ENCODE measurements around the gene MT1A.
A peak's percentile ranks its signal among the peaks of the same experiment; 100 is the strongest.

The MT1A gene

GRCh38 chr16:56681939-56682702 is 43.7 kb downstream of the MT1A start, which contains the start of gene MT1X:
Gene MT1X, plus strand, starts transcription at chr16:56682470. Its CDS starts 71 bp downstream, at chr16:56682541.
- peak; percentile 74 for DNase-seq

- no peak for DNase-seq
These were observed 44.4 kb downstream of the MT1A start for GRCh38 chr16:56682703-56683397.

DNA sequence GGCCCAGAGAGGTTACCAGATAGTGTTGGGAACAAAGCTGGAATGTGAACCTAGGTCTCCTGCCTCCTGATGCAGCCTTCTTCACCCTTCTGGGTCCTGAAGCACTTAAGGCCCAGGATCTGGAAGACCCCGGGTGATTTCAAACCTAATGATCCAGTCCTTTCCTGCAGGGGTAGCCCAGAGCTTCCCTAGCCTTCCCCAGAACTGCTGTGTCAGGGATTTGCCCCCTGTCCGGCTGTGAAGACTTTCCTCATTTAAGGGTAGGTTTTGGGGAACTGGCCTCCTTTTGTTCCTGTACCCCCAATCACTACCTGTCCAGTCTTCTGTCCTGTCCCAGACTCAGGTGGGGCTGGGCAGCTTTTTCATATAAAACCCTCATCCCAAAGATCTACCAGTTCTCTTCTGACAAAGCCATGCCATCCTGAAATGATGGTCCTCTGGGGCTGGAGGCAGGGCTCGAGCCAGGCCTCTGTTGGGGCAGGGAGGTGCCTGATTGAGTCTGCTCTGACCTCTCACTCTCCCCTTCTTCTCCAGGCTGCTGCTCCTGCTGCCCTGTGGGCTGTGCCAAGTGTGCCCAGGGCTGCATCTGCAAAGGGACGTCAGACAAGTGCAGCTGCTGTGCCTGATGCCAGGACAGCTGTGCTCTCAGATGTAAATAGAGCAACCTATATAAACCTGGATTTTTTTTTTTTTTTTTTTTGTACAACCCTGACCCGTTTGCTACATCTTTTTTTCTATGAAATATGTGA is 45.1 kb downstream of the MT1A start:
- no peak for DNase-seq

DNA sequence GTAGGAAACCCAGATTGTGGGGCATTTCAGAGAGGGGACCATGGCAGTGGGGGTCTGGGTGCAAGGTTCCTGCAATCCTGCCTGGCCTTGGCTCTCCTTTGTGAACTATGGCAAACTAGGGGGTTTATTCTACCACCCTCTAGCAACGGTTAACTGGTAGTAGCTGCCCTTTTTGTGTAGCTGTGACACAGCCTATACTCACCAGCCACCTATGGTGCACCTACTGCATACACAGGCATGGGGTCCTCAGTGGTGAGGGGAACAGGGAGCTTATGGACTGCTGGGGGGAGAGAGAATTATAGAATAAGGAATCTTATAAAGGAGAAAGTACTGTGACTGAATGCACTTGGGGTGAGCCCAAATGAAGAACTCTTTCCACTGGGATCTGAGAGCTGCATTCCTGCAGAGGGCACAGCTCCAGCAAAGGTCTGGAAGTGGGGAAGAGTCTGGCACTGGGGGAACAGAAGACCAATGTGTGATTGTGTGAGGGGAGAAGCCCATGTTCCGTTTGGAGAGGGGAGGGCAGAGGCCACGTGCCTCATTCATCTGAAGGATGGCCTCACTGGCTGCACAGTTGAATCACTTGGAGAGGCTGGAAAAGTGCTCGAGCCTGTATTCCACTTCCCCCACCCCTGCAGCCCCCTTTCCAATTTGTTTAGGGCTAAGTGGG is 45.9 kb downstream of the MT1A start:
- DNase-seq = no peak

GRCh38 chr16:56684926-56685590 is 46.6 kb downstream of the MT1A start:
- DNase-seq = no peak

DNA sequence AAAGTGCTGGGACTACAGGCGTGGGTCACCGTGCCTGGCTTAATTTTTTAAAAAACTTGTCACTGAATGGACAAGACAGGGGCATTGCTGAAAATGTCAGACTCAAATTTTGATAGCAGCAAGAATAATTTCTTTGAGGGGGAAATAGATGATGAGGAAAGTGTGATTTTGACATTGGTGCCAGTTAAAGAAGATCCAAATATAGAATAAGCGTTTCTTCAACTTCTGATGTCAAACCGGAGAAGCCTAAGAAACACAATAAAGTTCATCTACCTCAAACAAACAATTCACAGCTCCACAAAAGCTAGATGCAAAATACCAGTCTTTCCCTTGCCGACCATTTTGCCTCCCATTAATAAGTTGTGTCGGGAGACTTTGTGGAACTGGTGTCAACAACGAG is 48.3 kb downstream of the MT1A start:
- no peak for DNase-seq

DNA sequence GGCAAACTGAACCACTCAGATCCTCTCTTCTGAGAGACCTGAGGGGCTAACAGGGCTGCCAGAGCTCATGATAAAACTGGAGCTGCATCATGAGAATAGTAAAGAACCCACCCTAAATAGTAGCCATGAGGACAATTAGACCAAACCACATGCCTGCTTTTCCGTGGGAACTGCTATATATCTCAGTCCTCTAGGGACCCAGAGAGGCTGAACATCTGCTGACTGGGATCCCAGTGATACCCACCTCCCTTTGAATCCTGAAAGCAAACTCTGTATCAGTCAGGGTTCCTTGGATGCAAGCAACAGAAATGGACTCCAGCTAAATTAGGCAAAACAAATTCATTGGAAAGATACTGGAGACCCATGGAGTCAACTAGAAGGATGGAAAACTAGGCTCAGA is 50.3 kb downstream of the MT1A start:
- DNase-seq = no peak

DNA sequence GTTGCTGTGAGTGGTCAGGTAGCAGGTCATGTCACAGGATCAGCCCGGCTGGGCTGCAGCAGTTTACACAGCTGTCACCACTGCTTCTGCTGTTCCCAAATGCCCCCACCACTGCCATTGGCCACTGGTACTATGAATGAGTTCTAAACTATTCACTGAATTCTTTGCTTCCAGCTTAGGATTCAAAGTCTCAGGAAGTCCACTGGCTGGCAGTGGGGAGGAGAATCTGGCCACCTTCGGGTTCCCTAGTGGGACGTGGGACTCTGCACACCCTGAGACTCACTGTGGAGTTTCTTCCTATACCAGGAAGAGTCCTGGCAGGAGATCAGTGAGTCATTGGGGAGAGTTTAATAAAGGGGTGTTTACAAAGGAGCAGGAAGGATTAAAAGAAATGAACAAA is 50.7 kb downstream of the MT1A start:
- DNase-seq = no peak
